Common myeloid progenitor, CD34-positive (primary cell): ENCODE results near the gene RLF.
A peak's percentile ranks its signal among the peaks of the same experiment; 100 is the strongest.
"Not testable (repeated sequence)": the region's sequence is repeated elsewhere in the genome, so short reads cannot be mapped to it uniquely, and the experiment has no call there.

Experiments used
- CTCF ChIA-PET: fragments of 350-600 bp; sonication (Branson Sonifier 250); formaldehyde crosslinking; loops from one replicate; lab custom pipeline; 2021; ENCODE audit warnings: antibody characterized with exemption; lab: Charles Lee
- POLR2A ChIA-PET: fragments of 350-600 bp; sonication (Branson Sonifier 250); formaldehyde crosslinking; loops from one replicate; lab custom pipeline; 2021; ENCODE audit warnings: antibody characterized with exemption; lab: Charles Lee
- DNase-seq, 3 donors: peaks; one replicate each; pipeline versions ENCODE4 v3.0.0 to v3.0.0-alpha.2; 2013
- H3K27ac ChIP-seq, 2 experiments: 1 replicate in 1 of 2; 2 replicates in 1 of 2; pipeline ENCODE4 v1.7.0; 2013; ENCODE audit warnings: inconsistent platforms in 2 of 2, low read length in 2 of 2, mild to moderate bottlenecking in 2 of 2, low read depth in 1 of 2, moderate library complexity in 1 of 2; ENCODE audit not compliant: severe bottlenecking in 2 of 2, insufficient read depth in 1 of 2, poor library complexity in 1 of 2
- H3K27me3 ChIP-seq, 5 experiments: replicated peaks in 2 of 5; 1 replicate in 3 of 5; 2 replicates in 2 of 5; pipeline versions ENCODE4 v1.6.1 to v1.7.0; 2013; ENCODE audit warnings: low read length in 4 of 5, mild to moderate bottlenecking in 2 of 5, moderate library complexity in 2 of 5, inconsistent platforms in 1 of 5; ENCODE audit not compliant: insufficient read depth in 5 of 5, control insufficient read depth in 4 of 5
- H3K36me3 ChIP-seq, 4 experiments: 1 replicate in 2 of 4; 2 replicates in 2 of 4; pipeline versions ENCODE4 v1.6.1 to v1.7.0; 2013; ENCODE audit warnings: low read length in 3 of 4, control low read depth in 1 of 4, mild to moderate bottlenecking in 1 of 4; ENCODE audit not compliant: control insufficient read depth in 4 of 4, insufficient read depth in 4 of 4
- H3K4me1 ChIP-seq, 4 experiments: 1 replicate in 3 of 4; 2 replicates in 1 of 4; pipeline versions ENCODE4 v1.6.1 to v1.7.1; 2013; ENCODE audit warnings: low read length in 3 of 4, mild to moderate bottlenecking in 3 of 4, control low read depth in 1 of 4, inconsistent platforms in 1 of 4, moderate library complexity in 1 of 4; ENCODE audit not compliant: control insufficient read depth in 4 of 4, insufficient read depth in 4 of 4; ENCODE audit errors: control extremely low read depth in 1 of 4
- H3K4me3 ChIP-seq, 7 experiments: 1 replicate in 4 of 7; 2 replicates in 3 of 7; pipeline versions ENCODE4 v1.5.1 to v1.7.0; 2013; ENCODE audit warnings: mild to moderate bottlenecking in 7 of 7, low read length in 6 of 7, moderate library complexity in 6 of 7, inconsistent platforms in 2 of 7, low read depth in 2 of 7, control low read depth in 1 of 7; ENCODE audit not compliant: insufficient read depth in 4 of 7, control insufficient read depth in 1 of 7; ENCODE audit errors: extremely low read depth in 1 of 7
- H3K9me3 ChIP-seq, 5 experiments: 1 replicate in 4 of 5; 2 replicates in 1 of 5; pipeline versions ENCODE4 v1.6.1 to v1.7.1; 2013; ENCODE audit warnings: low read length in 4 of 5, mild to moderate bottlenecking in 2 of 5, inconsistent platforms in 1 of 5, low read depth in 1 of 5, moderate library complexity in 1 of 5; ENCODE audit not compliant: control insufficient read depth in 4 of 5, insufficient read depth in 2 of 5; ENCODE audit errors: control extremely low read depth in 1 of 5
- WGBS: methylation state at CpG from one replicate; pipeline ENCODE4 v1.1.5; 2013; ENCODE audit not compliant: insufficient coverage; 5-methylcytosine and 5-hydroxymethylcytosine counted together

The RLF gene

DNA sequence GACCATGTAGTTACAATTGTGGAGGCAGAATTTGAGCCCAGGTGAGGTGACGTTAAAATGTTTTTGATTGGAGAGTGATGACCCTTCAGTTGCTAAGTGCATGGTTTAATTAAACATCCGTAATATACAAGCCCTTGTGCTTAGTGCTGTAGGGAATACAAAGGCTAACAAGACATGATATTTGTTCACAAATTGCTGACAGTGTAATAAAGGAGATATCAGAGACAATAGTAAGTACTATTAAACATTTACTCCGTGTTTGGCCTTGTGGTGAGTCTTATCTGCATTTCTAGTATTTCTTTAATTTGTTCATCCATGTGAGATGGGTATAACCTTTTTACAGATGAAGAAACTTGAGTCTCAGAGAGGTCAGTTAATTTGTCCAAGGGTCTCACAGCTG is 37.9 kb downstream of the RLF start:
- no peak for DNase-seq
- ChIA-PET CTCF (interaction anchor here (0.6 to 4.4 kb wide), 6 partner anchors 13 to 178 kb away, joined by 3 to 34 read pairs (median 6); no protein-coding TSS in a partner anchor), POLR2A (interaction anchor here (0.6 kb wide), 1 partner anchor 10 kb away, joined by 3 read pairs; no protein-coding TSS in a partner anchor)
- no peak overlapping the region for H3K27ac ChIP-seq
- no CpG with 5 or more reads among the region's 3 CpGs for WGBS
- H3K36me3 ChIP-seq: peaks cover 12 to 31% (median 23%) of the 10 kb centered on the region in 4 experiments
- no peaks in the 10 kb centered on the region for H3K27me3 ChIP-seq
- no peaks in the 10 kb centered on the region for H3K4me1 ChIP-seq
- no peak overlapping the region for H3K4me3 ChIP-seq
- no peaks in the 10 kb centered on the region for H3K9me3 ChIP-seq

DNA sequence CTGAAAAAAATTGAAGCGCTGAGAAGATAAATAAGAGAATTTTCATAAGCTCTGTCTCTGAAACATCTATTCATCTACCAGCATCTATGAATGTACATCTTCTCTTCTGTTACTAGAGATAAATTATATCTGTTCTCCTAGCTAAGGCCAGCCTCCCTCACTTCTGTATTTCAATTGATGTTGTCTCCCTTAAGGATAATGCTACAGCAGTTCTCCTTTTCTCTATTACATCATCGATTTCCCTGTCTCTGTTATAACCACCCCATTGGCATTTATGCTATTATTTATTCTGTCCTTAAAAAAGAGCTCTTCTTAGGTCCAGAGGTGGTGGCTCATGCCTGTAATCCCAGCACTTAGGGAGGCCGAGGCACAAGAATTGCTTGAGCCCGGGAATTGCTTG is 43.7 kb downstream of the RLF start:
- ChIA-PET POLR2A (no interaction called here), CTCF (interaction anchor here (1.2 to 2.1 kb wide), 4 partner anchors 19 to 63 kb away, joined by 3 to 5 read pairs (median 4); no protein-coding TSS in a partner anchor)
- 100% methylated on average over 3 of the region's 4 CpGs for WGBS
- Histone ChIP-seq H3K4me1 (no peaks in the 10 kb centered on the region), H3K36me3 (peaks cover 6 to 44% (median 26%) of the 10 kb centered on the region in 4 experiments), H3K27me3 (no peaks in the 10 kb centered on the region), H3K27ac (no peak overlapping the region), H3K4me3 (no peak overlapping the region), H3K9me3 (no peaks in the 10 kb centered on the region)
- peak in 2 of 3 donors; percentile 11 to 16 for DNase-seq

DNA sequence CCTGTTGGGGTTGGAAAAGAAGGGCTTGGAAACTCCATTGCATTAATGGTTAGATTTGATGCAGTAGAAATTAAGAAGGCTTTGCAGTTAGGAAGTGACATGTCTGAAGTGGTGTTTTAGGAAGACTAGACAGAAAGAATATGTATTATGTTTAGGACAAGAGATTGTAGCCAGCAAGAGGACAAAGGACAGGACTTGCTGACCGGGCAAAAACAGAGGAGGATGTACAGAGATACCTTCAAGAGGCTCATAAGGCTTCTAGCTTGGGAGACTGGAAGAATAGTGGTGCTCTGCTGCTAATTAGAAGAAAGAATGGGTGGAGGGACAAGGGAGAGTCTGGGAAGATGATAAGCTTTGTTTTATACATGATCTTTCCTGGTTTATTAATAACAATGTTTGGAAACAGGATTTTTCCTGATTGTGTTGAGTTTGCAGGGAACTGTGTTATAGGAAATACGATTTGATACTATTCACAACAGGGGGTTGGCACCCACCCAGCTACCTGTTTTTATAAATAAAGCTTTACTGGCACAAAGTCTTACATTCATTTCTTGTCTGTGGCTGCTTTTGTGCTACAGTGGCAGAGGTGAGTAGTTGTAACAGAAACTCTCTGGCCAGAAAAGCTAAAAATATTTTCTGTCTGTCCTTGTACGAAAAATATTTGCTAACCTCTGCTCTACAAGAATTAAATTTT is 49.5 kb downstream of the RLF start:
- H3K36me3 ChIP-seq: peaks cover 9 to 55% (median 29%) of the 10 kb centered on the region in 4 experiments

DNA sequence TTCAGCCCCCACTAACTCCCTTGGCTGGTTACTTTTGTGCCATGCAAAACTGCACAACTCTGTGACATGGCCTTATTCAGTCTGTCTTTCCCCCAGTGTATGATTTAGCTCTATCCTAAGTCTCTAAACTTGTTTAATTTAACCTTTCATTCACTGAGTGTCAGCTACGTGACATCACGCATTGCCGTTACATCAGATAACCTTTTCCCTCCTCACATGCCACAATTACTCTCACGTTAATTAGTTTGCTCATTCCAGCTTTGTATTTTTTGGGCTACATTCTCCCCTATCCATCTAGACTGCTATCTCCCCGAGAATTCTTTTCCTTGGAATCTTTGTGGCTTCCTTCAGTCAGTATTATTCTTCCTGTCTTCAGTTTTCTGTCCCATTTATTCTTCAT is 57.1 kb downstream of the RLF start:
- WGBS: 94% methylated on average over 4 of the region's 5 CpGs
- Histone ChIP-seq H3K4me3 (no peak overlapping the region), H3K27me3 (no peaks in the 10 kb centered on the region), H3K27ac (no peak overlapping the region), H3K36me3 (peaks cover 0 to 14% (median 5%) of the 10 kb centered on the region in 4 experiments), H3K9me3 (no peaks in the 10 kb centered on the region), H3K4me1 (no peaks in the 10 kb centered on the region)
- no peak for DNase-seq
- CTCF ChIA-PET: no interaction called here
- POLR2A ChIA-PET: interaction anchor here (1.0 kb wide), 1 partner anchor 11 kb away, joined by 3 read pairs; no protein-coding TSS in a partner anchor

More for the DNA sequence above, 49.5 kb downstream of the RLF start:
- no peaks in the 10 kb centered on the region for H3K27me3 ChIP-seq
- no peak for DNase-seq
- H3K4me1 ChIP-seq: no peaks in the 10 kb centered on the region
- no peak overlapping the region for H3K27ac ChIP-seq
- 100% methylated on average over 2 of the region's 3 CpGs for WGBS
- no peak overlapping the region for H3K4me3 ChIP-seq
- H3K9me3 ChIP-seq: no peaks in the 10 kb centered on the region
- CTCF ChIA-PET: interaction anchor here (0.8 to 2.5 kb wide), 5 partner anchors 10 to 67 kb away, joined by 3 to 10 read pairs (median 6); no protein-coding TSS in a partner anchor
- POLR2A ChIA-PET: no interaction called here

DNA sequence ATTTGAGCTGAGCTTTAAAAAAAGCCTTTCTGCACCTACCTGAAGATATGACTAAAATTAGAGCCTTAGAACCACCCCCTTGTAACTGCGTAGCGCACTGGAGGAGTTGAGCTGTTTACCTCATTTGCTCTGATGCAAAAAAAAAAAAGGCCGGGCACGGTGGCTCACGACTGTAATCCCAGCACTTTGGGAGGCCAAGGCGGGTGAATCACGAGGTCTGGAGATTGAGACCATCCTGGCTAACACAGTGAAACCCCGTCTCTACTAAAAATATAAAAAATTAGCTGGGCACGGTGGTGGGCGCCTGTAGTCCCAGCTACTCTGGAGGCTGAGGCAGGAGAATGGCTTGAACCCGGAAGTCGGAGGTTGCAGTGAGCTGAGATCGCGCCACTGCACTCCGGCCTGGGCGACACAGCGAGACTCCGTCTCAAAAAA is 60.3 kb downstream of the RLF start:
- not testable (repeated sequence) for H3K27ac ChIP-seq
- CTCF ChIA-PET: interaction anchor here (1.1 to 1.5 kb wide), 2 partner anchors 10 to 68 kb away, joined by 4 to 6 read pairs; no protein-coding TSS in a partner anchor

DNA sequence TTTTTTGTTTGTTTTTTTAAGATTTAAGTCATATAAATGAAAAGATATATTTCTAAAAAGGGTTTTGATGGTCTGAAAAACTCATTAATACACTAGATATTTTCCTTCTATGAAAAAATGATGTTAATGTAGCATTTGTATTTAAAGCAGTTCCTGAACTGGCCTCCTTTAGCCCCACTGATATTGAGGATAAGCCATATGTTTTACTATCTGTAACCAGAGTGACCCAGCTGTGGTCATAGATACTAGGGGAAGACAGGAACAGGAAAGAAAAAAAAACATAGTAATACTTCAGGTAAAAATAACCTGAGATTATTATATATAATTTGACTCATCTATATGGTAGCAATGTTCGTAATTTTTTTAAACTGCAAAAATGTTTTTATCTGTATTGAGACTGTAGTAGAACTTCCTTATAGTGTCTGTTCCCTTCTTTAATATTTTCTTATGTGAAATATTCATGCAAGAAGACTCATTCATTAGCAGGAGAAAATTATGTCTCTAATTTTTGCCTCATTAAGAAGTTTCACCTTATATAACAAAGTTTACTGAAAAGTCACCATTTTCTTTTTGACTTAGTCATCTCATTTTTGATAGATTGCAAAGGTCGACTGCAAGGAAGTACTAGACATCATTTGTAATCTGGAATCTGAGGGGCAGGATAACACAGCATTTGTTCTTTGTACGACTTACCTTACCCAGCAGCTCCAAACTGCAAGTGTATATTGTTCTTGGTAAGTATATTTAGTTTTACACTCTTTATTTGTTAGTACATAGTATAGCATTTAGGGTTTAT is 61.0 kb downstream of the RLF start:
- Histone ChIP-seq H3K36me3 (peaks cover 4 to 13% (median 7%) of the 10 kb centered on the region in 4 experiments), H3K4me3 (no peak overlapping the region), H3K9me3 (no peaks in the 10 kb centered on the region), H3K27ac (no peak overlapping the region), H3K27me3 (no peaks in the 10 kb centered on the region), H3K4me1 (no peaks in the 10 kb centered on the region)
- WGBS: no CpG with 5 or more reads among the region's 3 CpGs
- CTCF ChIA-PET: interaction anchor here (1.5 to 1.7 kb wide), 2 partner anchors 11 to 45 kb away, joined by 3 to 6 read pairs; no protein-coding TSS in a partner anchor
- no peak for DNase-seq
- POLR2A ChIA-PET: interaction anchor here (0.6 kb wide), 1 partner anchor 67 kb away, joined by 4 read pairs; no protein-coding TSS in a partner anchor

More for the DNA sequence above, 60.3 kb downstream of the RLF start:
- not testable (repeated sequence) for H3K27me3 ChIP-seq, H3K4me3 ChIP-seq, H3K36me3 ChIP-seq, H3K4me1 ChIP-seq, H3K9me3 ChIP-seq, DNase-seq
- POLR2A ChIA-PET: interaction anchor here (0.6 kb wide), 2 partner anchors 41 to 66 kb away, joined by 4 to 7 read pairs; no protein-coding TSS in a partner anchor
- 97% methylated on average over 13 of the region's 18 CpGs for WGBS
